Stomach (tissue), 4 donors: ENCODE measurements around the gene RAB3D.

Experiments
- CTCF ChIP-seq, 7 experiments: fragments of 450-650 bp in 4 of 7; fragments of 200-600 bp in 3 of 7; sonication (generic) in 3 of 7; IDR thresholded peaks; one replicate each; pipeline ENCODE4 v1.5.1; 2016 to 2019; ENCODE audit warnings: antibody characterized with exemption in 7 of 7, control low read depth in 2 of 7, mild to moderate bottlenecking in 1 of 7
- POLR2AphosphoS5 ChIP-seq, 3 donors: sonication (generic); formaldehyde crosslinking; IDR thresholded peaks; one replicate each; pipeline ENCODE4 v1.6.1; 2016; ENCODE audit warnings: antibody characterized with exemption in 3 of 3

- TF ChIP-seq POLR2AphosphoS5 (IDR thresholded peaks at IDR 0.05): peak; percentile 3 to 58 (median 44)
- TF ChIP-seq CTCF (IDR thresholded peaks at IDR 0.05): peak in 1 of 7 experiments; percentile 8
These were observed 35.1 kb upstream of the RAB3D start, which contains the start of gene SWSAP1 for GRCh38 chr19:11374433-11375142.
